Prostate gland (tissue), 2 donors: ENCODE data around the gene ABCB8. TPM values are rescaled to one million over a fixed set of nuclear protein-coding genes. Genes with fewer than 3 reads are reported as not detected.

Experiments used
- DNase-seq: peaks from one replicate; pipeline ENCODE4 v3.0.0-alpha.2; 2019; ENCODE audit warnings: low spot score
- H3K27ac ChIP-seq, 2 donors: fragments of 200-600 bp; sonication (generic); 2 replicates each; pipeline ENCODE4 v1.5.1; 2017 to 2019
- H3K27me3 ChIP-seq: fragments of 200-600 bp; sonication (generic); replicated peaks from 2 replicates; pipeline ENCODE4 v1.5.1; 2019; ENCODE audit not compliant: insufficient read depth
- H3K36me3 ChIP-seq, 2 donors: fragments of 200-600 bp; sonication (generic); 1 replicate in 1 of 2; 2 replicates in 1 of 2; pipeline versions ENCODE4 v1.5.1 to v1.8.1; 2017 to 2019
- H3K4me1 ChIP-seq: fragments of 200-600 bp; sonication (generic); replicated peaks from 2 replicates; pipeline ENCODE4 v1.5.1; 2019
- H3K4me3 ChIP-seq, 2 donors: fragments of 200-600 bp; sonication (generic); 2 replicates each; pipeline ENCODE4 v1.5.1; 2017 to 2019
- H3K9me3 ChIP-seq: fragments of 200-600 bp; sonication (generic); 2 replicates; pipeline ENCODE4 v1.5.1; 2017
- CTCF ChIP-seq, 4 experiments: fragments of 200-600 bp in 2 of 4; fragments of 450-650 bp in 2 of 4; sonication (generic) in 2 of 4; IDR thresholded peaks; 1 replicate in 3 of 4; 2 replicates in 1 of 4; pipeline ENCODE4 v1.5.1; 2016 to 2019; ENCODE audit warnings: antibody characterized with exemption in 4 of 4, mild to moderate bottlenecking in 2 of 4, moderate library complexity in 2 of 4
- POLR2A ChIP-seq: fragments of 450-650 bp; IDR thresholded peaks from one replicate; pipeline ENCODE4 v1.6.1; 2016; ENCODE audit warnings: antibody characterized with exemption, mild to moderate bottlenecking
- POLR2AphosphoS5 ChIP-seq: sonication (generic); formaldehyde crosslinking; IDR thresholded peaks from one replicate; pipeline ENCODE4 v1.6.1; 2017; ENCODE audit warnings: antibody characterized with exemption
- WGBS: methylation state at CpG from one replicate; pipeline ENCODE4 v1.1.5; 2018; 5-methylcytosine and 5-hydroxymethylcytosine counted together
- intact Hi-C: fragments of 100-400 bp; cut with DNase I; formaldehyde crosslinking; loops from one replicate; pipeline ENCODE4 v1.14.2; 2022
- total RNA-seq, 2 donors: library from RNA; depleted of rRNA; stranded (reverse); fragments of >200 nt; gene quantifications; one replicate each; pipeline ENCODE4 v1.1.0, GENCODE V29; 2016

ABCB8 gene
- total RNA-seq, 2 donors from 2014 or later = 26.4 to 50.6 TPM

- H3K4me3 ChIP-seq = peak within 1 kb of the TSS; percentile 83 to 87
- H3K9me3 ChIP-seq = no peaks in the 10 kb centered on the region
- intact Hi-C loops = loop anchor here (10.0 kb wide), 1 partner anchor 116 kb away; no protein-coding TSS in a partner anchor
- H3K27ac ChIP-seq = peak within 1 kb of the TSS; percentile 88 to 90
- H3K4me1 ChIP-seq = peaks cover 27% of the 10 kb centered on the region
- H3K36me3 ChIP-seq = no peaks in the 10 kb centered on the region
- WGBS = 2% methylated on average over 62 of the region's 66 CpGs
- DNase-seq = peak; percentile 91
- TF ChIP-seq CTCF (IDR thresholded peaks at IDR 0.05) = peak in 2 of 4 experiments; percentile 5 to 9
- TF ChIP-seq POLR2A = peak; percentile 74
- TF ChIP-seq POLR2AphosphoS5 = peak; percentile 90
- no peaks in the 10 kb centered on the region for H3K27me3 ChIP-seq
Measured at GRCh38 chr7:151080522-151081169, 52.4 kb downstream of the ABCB8 start, which contains the start of gene FASTK. FASTK (minus strand) TSS chr7:151080809; CDS start chr7:151080766, 43 bp downstream.

- 29% methylated on average over 52 of the region's 64 CpGs for WGBS
- Histone ChIP-seq H3K4me3 (peak overlapping the region; percentile 83 to 87), H3K27me3 (no peaks in the 10 kb centered on the region), H3K36me3 (no peaks in the 10 kb centered on the region), H3K4me1 (peaks cover 27% of the 10 kb centered on the region), H3K9me3 (no peaks in the 10 kb centered on the region), H3K27ac (peak overlapping the region; percentile 88 to 90)
- TF ChIP-seq POLR2AphosphoS5 (no peak), POLR2A (peak; percentile 6)
- no peak for DNase-seq
- intact Hi-C loops = loop anchor here (2.0 to 10.0 kb wide), 2 partner anchors 23 to 117 kb away; partner anchors contain the start of gene SLC4A2
Measured at GRCh38 chr7:151081170-151082101, 53.2 kb downstream of the ABCB8 start.

- Histone ChIP-seq H3K27ac (peak overlapping the region; percentile 88 to 90), H3K4me3 (peak overlapping the region; percentile 77 to 91), H3K9me3 (no peaks in the 10 kb centered on the region), H3K4me1 (peaks cover 27% of the 10 kb centered on the region), H3K36me3 (no peaks in the 10 kb centered on the region), H3K27me3 (no peaks in the 10 kb centered on the region)
- intact Hi-C loops = loop anchor here (2.0 to 10.0 kb wide), 2 partner anchors 24 to 118 kb away; partner anchors contain the start of gene SLC4A2
- TF ChIP-seq POLR2A (no peak), POLR2AphosphoS5 (no peak), CTCF (IDR thresholded peaks at IDR 0.05) (no peak)
- DNase-seq = no peak
- WGBS = 51% methylated on average over 39 of the region's 42 CpGs
Measured at GRCh38 chr7:151082141-151083070, 54.2 kb downstream of the ABCB8 start.

- no peaks in the 10 kb centered on the region for H3K9me3 ChIP-seq
- TF ChIP-seq POLR2A (peak; percentile 68), CTCF (IDR thresholded peaks at IDR 0.05) (no peak), POLR2AphosphoS5 (peak; percentile 58)
- intact Hi-C loops = loop anchor here (2.0 to 10.0 kb wide), 2 partner anchors 24 to 118 kb away; partner anchors contain the start of gene SLC4A2
- peak within 1 kb of the TSS; percentile 77 to 91 for H3K4me3 ChIP-seq
- no peaks in the 10 kb centered on the region for H3K27me3 ChIP-seq
- H3K4me1 ChIP-seq = peaks cover 35% of the 10 kb centered on the region
- 1% methylated on average over 29 of the region's 69 CpGs for WGBS
- H3K27ac ChIP-seq = peak within 1 kb of the TSS; percentile 88 to 90
- DNase-seq = peak; percentile 69
- no peaks in the 10 kb centered on the region for H3K36me3 ChIP-seq
Measured at GRCh38 chr7:151083071-151083823, 55.0 kb downstream of the ABCB8 start, which contains the start of gene TMUB1. TMUB1 (minus strand) TSS chr7:151083493; CDS start chr7:151082563, 930 bp downstream.
